ENCODE measurements around the gene TWIST2. TPM values are rescaled to one million over a fixed set of nuclear protein-coding genes. Genes with fewer than 3 reads are reported as not detected.

TWIST2 gene
- total RNA-seq, 1 experiment from 2014 or later, result 33.3 TPM

GRCh38 chr2:238854699-238855229 lies 6.9 kb downstream of the TWIST2 start:
- in situ Hi-C loops (cut with HindIII; ENCODE audit: low sequenced_read_pairs), result no loop called here
- no peak for DNase-seq (ENCODE audit: low spot score)

- no peak for DNase-seq (ENCODE audit: low spot score)
- in situ Hi-C loops (cut with HindIII; ENCODE audit: low sequenced_read_pairs), result no loop called here
Observed at GRCh38 chr2:238855299-238855698, 7.4 kb downstream of the TWIST2 start.

GRCh38 chr2:238855891-238856580 lies 8.2 kb downstream of the TWIST2 start:
- in situ Hi-C loops (cut with HindIII; ENCODE audit: low sequenced_read_pairs), result no loop called here
- no peak for DNase-seq (ENCODE audit: low spot score)

- DNase-seq (ENCODE audit: low spot score), result no peak
- in situ Hi-C loops (cut with HindIII; ENCODE audit: low sequenced_read_pairs), result no loop called here
Observed at GRCh38 chr2:238856713-238857567, 9.1 kb downstream of the TWIST2 start.

- in situ Hi-C loops (cut with HindIII; ENCODE audit: low sequenced_read_pairs), result no loop called here
- DNase-seq (ENCODE audit: low spot score), result no peak
Observed at GRCh38 chr2:238857959-238858358, 10.1 kb downstream of the TWIST2 start.

GRCh38 chr2:238859636-238860347 lies 11.9 kb downstream of the TWIST2 start:
- in situ Hi-C loops (cut with HindIII; ENCODE audit: low sequenced_read_pairs), result no loop called here

GRCh38 chr2:238861013-238861730 lies 13.3 kb downstream of the TWIST2 start:
- DNase-seq (ENCODE audit: low spot score), result no peak
- in situ Hi-C loops (cut with HindIII; ENCODE audit: low sequenced_read_pairs), result no loop called here

More at GRCh38 chr2:238859636-238860347, 11.9 kb downstream of the TWIST2 start:
- DNase-seq (ENCODE audit: low spot score), result no peak

GRCh38 chr2:238861766-238862315 lies 14.0 kb downstream of the TWIST2 start:
- DNase-seq (ENCODE audit: low spot score), result no peak
- in situ Hi-C loops (cut with HindIII; ENCODE audit: low sequenced_read_pairs), result no loop called here

- in situ Hi-C loops (cut with HindIII; ENCODE audit: low sequenced_read_pairs), result no loop called here
- DNase-seq (ENCODE audit: low spot score), result no peak
Observed at GRCh38 chr2:238862701-238863100, 14.8 kb downstream of the TWIST2 start.

GRCh38 chr2:238863231-238863630 lies 15.3 kb downstream of the TWIST2 start:
- in situ Hi-C loops (cut with HindIII; ENCODE audit: low sequenced_read_pairs), result no loop called here

GRCh38 chr2:238863749-238864206 lies 15.9 kb downstream of the TWIST2 start:
- no peak for DNase-seq (ENCODE audit: low spot score)
- in situ Hi-C loops (cut with HindIII; ENCODE audit: low sequenced_read_pairs), result no loop called here

More at GRCh38 chr2:238863231-238863630, 15.3 kb downstream of the TWIST2 start:
- no peak for DNase-seq (ENCODE audit: low spot score)

GRCh38 chr2:238864207-238865014 lies 16.5 kb downstream of the TWIST2 start:
- peak; percentile 28 for DNase-seq (ENCODE audit: low spot score)
- in situ Hi-C loops (cut with HindIII; ENCODE audit: low sequenced_read_pairs), result no loop called here

- in situ Hi-C loops (cut with HindIII; ENCODE audit: low sequenced_read_pairs), result no loop called here
- DNase-seq (ENCODE audit: low spot score), result no peak
Observed at GRCh38 chr2:238865015-238865719, 17.3 kb downstream of the TWIST2 start.

- in situ Hi-C loops (cut with HindIII; ENCODE audit: low sequenced_read_pairs), result no loop called here
- DNase-seq (ENCODE audit: low spot score), result no peak
Observed at GRCh38 chr2:238865744-238866355, 18.0 kb downstream of the TWIST2 start.

GRCh38 chr2:238866656-238867277 lies 18.9 kb downstream of the TWIST2 start:
- in situ Hi-C loops (cut with HindIII; ENCODE audit: low sequenced_read_pairs), result no loop called here
- DNase-seq (ENCODE audit: low spot score), result no peak

GRCh38 chr2:238868067-238868524 lies 20.2 kb downstream of the TWIST2 start:
- DNase-seq (ENCODE audit: low spot score), result no peak
- in situ Hi-C loops (cut with HindIII; ENCODE audit: low sequenced_read_pairs), result no loop called here
